Osteocyte (in vitro differentiated cells): Measurements from ENCODE around the gene FAM199X. TPM values are rescaled to one million over a fixed set of nuclear protein-coding genes. Genes with fewer than 3 reads are reported as not detected.
A peak's percentile ranks its signal among the peaks of the same experiment; 100 is the strongest.

ENCODE experiments used
- DNase-seq: peaks from one replicate; pipeline ENCODE4 v3.0.0; 2021; ENCODE audit warnings: mixed read lengths; ENCODE audit not compliant: unreplicated experiment; ENCODE audit errors: extremely low spot score
- H3K27ac Mint-ChIP-seq: one replicate; pipeline ENCODE4 v1.8.0; 2021; ENCODE audit warnings: mild to moderate bottlenecking, mixed read lengths; ENCODE audit not compliant: unreplicated experiment
- H3K27me3 Mint-ChIP-seq: one replicate; pipeline ENCODE4 v1.8.0; 2021; ENCODE audit warnings: mixed read lengths; ENCODE audit not compliant: unreplicated experiment
- H3K36me3 Mint-ChIP-seq: one replicate; pipeline ENCODE4 v1.8.0; 2021; ENCODE audit warnings: mixed read lengths; ENCODE audit not compliant: unreplicated experiment
- H3K4me1 Mint-ChIP-seq: one replicate; pipeline ENCODE4 v1.8.0; 2021; ENCODE audit warnings: mixed read lengths; ENCODE audit not compliant: unreplicated experiment
- H3K4me3 Mint-ChIP-seq: one replicate; pipeline ENCODE4 v1.8.0; 2021; ENCODE audit warnings: mild to moderate bottlenecking, moderate library complexity, mixed read lengths; ENCODE audit not compliant: unreplicated experiment
- H3K9me3 Mint-ChIP-seq: one replicate; pipeline ENCODE4 v1.8.0; 2021; ENCODE audit warnings: mixed read lengths; ENCODE audit not compliant: unreplicated experiment
- CTCF ChIP-seq: fragments of 200-600 bp; sonication (generic); IDR thresholded peaks from 2 replicates; pipeline ENCODE4 v1.5.0; 2021; ENCODE audit warnings: antibody characterized with exemption, mild to moderate bottlenecking, moderate library complexity
- total RNA-seq: library from RNA; stranded (reverse); gene quantifications from 2 replicates; pipeline ENCODE4 v1.2.1, GENCODE V29; 2021

The FAM199X gene
- total RNA-seq, 1 donor from 2014 or later, result 11.7 TPM

- no peak overlapping the region for H3K27ac Mint-ChIP-seq
- DNase-seq, result no peak
- H3K27me3 Mint-ChIP-seq, result no peaks in the 10 kb centered on the region
- no peaks in the 10 kb centered on the region for H3K36me3 Mint-ChIP-seq
- no peaks in the 10 kb centered on the region for H3K9me3 Mint-ChIP-seq
- peaks cover 6% of the 10 kb centered on the region for H3K4me1 Mint-ChIP-seq
- H3K4me3 Mint-ChIP-seq, result no peak overlapping the region
- TF ChIP-seq CTCF, result no peak
These were observed 28.8 kb upstream of the FAM199X start for GRCh38 chrX:104137496-104137895.

DNA sequence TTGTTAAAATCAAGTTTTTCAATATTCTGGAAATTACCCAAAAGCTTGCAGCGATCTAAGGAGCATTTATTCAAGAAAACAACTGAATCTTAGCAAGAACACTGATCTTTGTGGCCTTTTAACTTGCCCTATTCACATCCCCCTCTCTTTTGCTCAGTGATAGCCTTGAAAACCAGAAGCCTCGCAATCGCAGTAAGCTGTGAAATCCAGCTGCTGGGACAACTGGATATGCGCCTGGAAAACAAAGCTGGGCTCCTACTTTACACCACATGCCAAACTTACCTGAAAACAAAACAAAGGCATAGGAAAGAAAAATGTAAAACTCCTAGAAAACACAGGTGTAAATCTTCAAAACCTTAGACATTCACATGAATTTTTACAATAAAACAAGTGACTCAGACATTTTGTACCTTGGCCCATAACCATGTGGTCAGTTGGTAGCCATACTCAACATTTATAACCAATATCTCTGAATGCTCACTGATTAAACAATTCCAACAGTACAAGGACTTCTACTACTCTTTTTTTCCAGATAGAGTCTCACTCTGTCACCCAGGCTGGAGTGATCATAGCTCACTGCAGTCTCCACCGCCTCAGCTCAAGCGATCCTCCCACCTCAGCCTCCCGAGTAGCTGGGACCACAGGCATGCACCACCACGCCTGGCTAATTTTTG lies 25.0 kb upstream of the FAM199X start:
- no peak for DNase-seq
- no peaks in the 10 kb centered on the region for H3K9me3 Mint-ChIP-seq
- no peaks in the 10 kb centered on the region for H3K27me3 Mint-ChIP-seq
- no peak for TF ChIP-seq CTCF
- H3K4me1 Mint-ChIP-seq, result no peaks in the 10 kb centered on the region
- H3K36me3 Mint-ChIP-seq, result no peaks in the 10 kb centered on the region
- H3K27ac Mint-ChIP-seq, result no peak overlapping the region
- H3K4me3 Mint-ChIP-seq, result no peak overlapping the region

DNA sequence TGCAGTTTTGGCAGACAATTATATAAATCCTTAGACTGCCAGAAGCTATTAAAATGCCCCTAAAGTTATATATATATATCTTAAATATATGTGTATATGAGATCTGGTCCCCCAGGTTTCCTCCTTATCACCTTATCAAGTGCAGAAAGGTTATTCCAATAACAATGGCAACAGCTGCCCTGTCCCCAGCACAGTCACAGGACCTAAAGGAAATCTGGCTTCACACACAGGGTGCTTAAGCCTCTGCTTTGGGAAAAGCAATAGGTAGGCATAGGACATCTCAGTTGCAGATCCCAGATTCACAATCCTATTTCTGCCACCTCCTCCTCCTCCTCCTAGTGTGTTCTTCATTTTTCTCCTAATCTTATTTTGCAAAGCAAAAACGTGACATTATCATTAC lies 15.2 kb upstream of the FAM199X start:
- no peak overlapping the region for H3K4me3 Mint-ChIP-seq
- H3K27me3 Mint-ChIP-seq, result no peaks in the 10 kb centered on the region
- H3K9me3 Mint-ChIP-seq, result no peaks in the 10 kb centered on the region
- H3K4me1 Mint-ChIP-seq, result peaks cover under 1% of the 10 kb centered on the region
- no peaks in the 10 kb centered on the region for H3K36me3 Mint-ChIP-seq
- no peak overlapping the region for H3K27ac Mint-ChIP-seq
- no peak for TF ChIP-seq CTCF
- DNase-seq, result no peak

DNA sequence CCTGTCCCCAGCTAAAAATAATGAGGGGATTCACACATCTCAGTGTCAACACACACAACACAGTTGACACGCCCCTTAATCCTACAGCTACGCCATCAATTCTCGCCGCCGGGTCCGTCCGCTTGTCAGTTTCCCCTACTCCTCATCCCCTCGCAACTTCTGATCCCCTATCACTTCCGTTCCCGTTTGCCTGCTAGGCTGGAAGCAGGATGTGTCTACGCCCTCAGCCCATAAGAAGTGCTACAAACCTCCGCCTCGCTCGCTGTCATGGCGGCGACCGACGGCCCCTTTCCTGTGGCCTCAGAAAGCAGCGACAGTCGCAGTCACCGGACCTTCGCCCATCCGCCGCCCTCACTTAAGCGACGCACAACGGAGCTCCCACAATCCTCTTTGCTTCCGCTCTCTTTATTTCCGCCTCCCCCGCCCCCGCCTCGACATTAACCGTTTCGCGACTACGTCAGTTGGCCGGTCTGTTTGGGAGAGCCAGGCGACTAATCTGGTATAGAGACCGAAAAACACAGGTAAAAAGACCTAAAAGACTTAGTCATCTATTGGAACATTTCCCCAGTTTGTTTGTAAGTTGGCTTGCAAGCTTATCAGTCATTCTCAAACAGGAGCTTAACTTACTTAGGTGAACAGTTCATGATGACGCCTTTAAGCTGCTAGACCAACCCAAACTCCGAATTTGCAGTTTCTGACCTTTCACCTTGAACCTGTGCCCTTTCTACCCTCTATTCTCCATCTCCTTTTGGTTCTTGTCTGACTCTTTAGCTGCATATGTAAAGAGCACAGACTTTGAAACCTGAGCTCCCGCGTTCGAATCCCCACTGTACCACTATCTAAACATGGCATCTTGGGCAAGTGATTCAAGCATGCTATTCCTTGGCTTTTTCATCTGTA lies 9.4 kb upstream of the FAM199X start, which contains the start of gene SLC25A53:
Gene SLC25A53 (minus strand): TSS at position 380 of the 900 bp plus-strand sequence. CDS start 51,752 bp downstream, outside the sequence.
- H3K9me3 Mint-ChIP-seq, result no peaks in the 10 kb centered on the region
- peak within 1 kb of the TSS; percentile 93 for H3K4me3 Mint-ChIP-seq
- H3K27me3 Mint-ChIP-seq, result no peaks in the 10 kb centered on the region

More for the DNA sequence above, 9.4 kb upstream of the FAM199X start, which contains the start of gene SLC25A53:
- Mint-ChIP-seq H3K27ac (peak within 1 kb of the TSS; percentile 100), H3K36me3 (no peaks in the 10 kb centered on the region), H3K4me1 (peaks cover 4% of the 10 kb centered on the region)
- no peak for TF ChIP-seq CTCF
- DNase-seq, result peak; percentile 90
